Endothelial cell (in vitro differentiated cells): Measurements from ENCODE around the gene PYGM. TPM values are rescaled to one million over a fixed set of nuclear protein-coding genes. Genes with fewer than 3 reads are reported as not detected.

Experiments used
- DNase-seq: peaks from one replicate; pipeline ENCODE4 v3.0.0; 2021; ENCODE audit warnings: low spot score
- H3K27ac Mint-ChIP-seq: one replicate; pipeline ENCODE4 v1.8.0; 2021; ENCODE audit warnings: mixed read lengths, inconsistent platforms; ENCODE audit not compliant: unreplicated experiment
- H3K27me3 Mint-ChIP-seq: one replicate; pipeline ENCODE4 v1.8.0; 2021; ENCODE audit warnings: mild to moderate bottlenecking, moderate library complexity, mixed read lengths, inconsistent platforms; ENCODE audit not compliant: unreplicated experiment
- H3K36me3 Mint-ChIP-seq: one replicate; pipeline ENCODE4 v1.8.0; 2021; ENCODE audit warnings: mild to moderate bottlenecking, low read depth, mixed read lengths, inconsistent platforms; ENCODE audit not compliant: unreplicated experiment
- H3K4me1 Mint-ChIP-seq: one replicate; pipeline ENCODE4 v1.8.0; 2021; ENCODE audit warnings: mild to moderate bottlenecking, mixed read lengths, inconsistent platforms; ENCODE audit not compliant: unreplicated experiment
- H3K4me3 Mint-ChIP-seq: one replicate; pipeline ENCODE4 v1.8.0; 2021; ENCODE audit warnings: mild to moderate bottlenecking, mixed read lengths, inconsistent platforms; ENCODE audit not compliant: unreplicated experiment
- H3K9me3 Mint-ChIP-seq: one replicate; pipeline ENCODE4 v1.8.0; 2021; ENCODE audit warnings: mixed read lengths, inconsistent platforms; ENCODE audit not compliant: unreplicated experiment
- CTCF ChIP-seq: fragments of 200-600 bp; sonication (generic); IDR thresholded peaks from one replicate; pipeline ENCODE4 v1.5.0; 2021; ENCODE audit warnings: antibody characterized with exemption; ENCODE audit not compliant: unreplicated experiment
- total RNA-seq: library from RNA; stranded (reverse); fragmentation: NEBNext Ultra II Directional; extraction: Animal tissue kit (Norgen Biotek cat#: 25700); gene quantifications from one replicate; pipeline ENCODE4 v1.2.1, GENCODE V29; 2021; ENCODE audit not compliant: unreplicated experiment

Gene PYGM
- total RNA-seq, 1 donor from 2014 or later: 0.26 TPM

GRCh38 chr11:64747961-64748665, 11.7 kb downstream of the PYGM start:
- H3K4me3 Mint-ChIP-seq: peak overlapping the region; percentile 31
- H3K36me3 Mint-ChIP-seq: no peaks in the 10 kb centered on the region
- no peak for DNase-seq
- TF ChIP-seq CTCF: no peak
- H3K4me1 Mint-ChIP-seq: peaks cover 6% of the 10 kb centered on the region
- H3K27ac Mint-ChIP-seq: peak overlapping the region; percentile 9
- H3K9me3 Mint-ChIP-seq: no peaks in the 10 kb centered on the region
- H3K27me3 Mint-ChIP-seq: peaks cover 15% of the 10 kb centered on the region

- H3K27ac Mint-ChIP-seq: no peak overlapping the region
- DNase-seq: no peak
- TF ChIP-seq CTCF: no peak
- H3K36me3 Mint-ChIP-seq: peaks cover 4% of the 10 kb centered on the region
- H3K27me3 Mint-ChIP-seq: peaks cover 12% of the 10 kb centered on the region
- H3K4me1 Mint-ChIP-seq: peaks cover 12% of the 10 kb centered on the region
- H3K4me3 Mint-ChIP-seq: peak overlapping the region; percentile 51
- H3K9me3 Mint-ChIP-seq: no peaks in the 10 kb centered on the region
These were observed 13.3 kb downstream of the PYGM start for GRCh38 chr11:64746486-64746885.

GRCh38 chr11:64745521-64746328, 14.0 kb downstream of the PYGM start:
- Mint-ChIP-seq H3K9me3 (no peaks in the 10 kb centered on the region), H3K27me3 (peaks cover 15% of the 10 kb centered on the region), H3K36me3 (peaks cover 5% of the 10 kb centered on the region), H3K27ac (peak overlapping the region; percentile 97), H3K4me1 (peaks cover 16% of the 10 kb centered on the region), H3K4me3 (peak overlapping the region; percentile 94)
- TF ChIP-seq CTCF: no peak
- DNase-seq: peak; percentile 87

- no peak for TF ChIP-seq CTCF
- peak; percentile 76 for DNase-seq
- peaks cover 21% of the 10 kb centered on the region for H3K4me1 Mint-ChIP-seq
- H3K27ac Mint-ChIP-seq: peak overlapping the region; percentile 97
- H3K9me3 Mint-ChIP-seq: no peaks in the 10 kb centered on the region
- H3K36me3 Mint-ChIP-seq: peaks cover 11% of the 10 kb centered on the region
- H3K4me3 Mint-ChIP-seq: peak overlapping the region; percentile 94
- H3K27me3 Mint-ChIP-seq: peaks cover 14% of the 10 kb centered on the region
These were observed 14.6 kb downstream of the PYGM start for GRCh38 chr11:64745189-64745520.
